ENCODE results near the gene OR10H1.

Gene OR10H1

GRCh38 chr19:15815306-15815705 lies at the start of gene OR10H1:
Gene OR10H1 (minus strand): TSS chr19:15815664. CDS start chr19:15808037, 7,627 bp downstream.
- H3K27ac ChIP-seq (ENCODE audit: extremely low read depth, low read depth, low read length) = no peak within 1 kb of the TSS
- CTCF ChIA-PET = interaction anchor here (0.8 kb wide), 1 partner anchor 156 kb away, joined by 3 read pairs; no protein-coding TSS in a partner anchor
- POLR2A ChIA-PET = no interaction called here
- H3K4me1 ChIP-seq (ENCODE audit: control insufficient read depth, insufficient read depth, low read length) = no peaks in the 10 kb centered on the region
- no peak within 1 kb of the TSS for H3K4me3 ChIP-seq (ENCODE audit: low read depth, low read length)
- H3K9me3 ChIP-seq (ENCODE audit: control insufficient read depth, insufficient read depth, low read depth, low read length) = no peaks in the 10 kb centered on the region
- no peaks in the 10 kb centered on the region for H3K36me3 ChIP-seq (ENCODE audit: control insufficient read depth in 2 of 2, insufficient read depth in 1 of 2, low read length in 2 of 2)
- no peak for TF ChIP-seq YY2 (tag by site-specific recombination; IDR thresholded peaks at IDR 0.05)
- TF ChIP-seq ZFP3 (tag by site-specific recombination; IDR thresholded peaks at IDR 0.05; ENCODE audit: low read depth) = no peak
- TF ChIP-seq ZNF639 (tag by site-specific recombination; IDR thresholded peaks at IDR 0.05) = no peak
- TF ChIP-seq ZNF830 (tag by site-specific recombination; IDR thresholded peaks at IDR 0.05; ENCODE audit: low read depth) = no peak
- TF ChIP-seq SCRT1 (tag by site-specific recombination; IDR thresholded peaks at IDR 0.05; ENCODE audit: borderline replicate concordance) = no peak
- no peak for TF ChIP-seq ZNF423 (tag by site-specific recombination; IDR thresholded peaks at IDR 0.05)
- TF ChIP-seq ZNF664 (tag by site-specific recombination; IDR thresholded peaks at IDR 0.05) = no peak
- TF ChIP-seq ZNF341 (tag by site-specific recombination; IDR thresholded peaks at IDR 0.05; ENCODE audit: low read depth) = no peak
- TF ChIP-seq ZNF221 (tag by site-specific recombination; IDR thresholded peaks at IDR 0.05; ENCODE audit: borderline replicate concordance) = no peak
- TF ChIP-seq ZNF677 (tag by site-specific recombination; IDR thresholded peaks at IDR 0.05) = no peak
- TF ChIP-seq ZNF623 (tag by site-specific recombination; IDR thresholded peaks at IDR 0.05) = no peak
- no peak for TF ChIP-seq ZNF292 (tag by site-specific recombination; IDR thresholded peaks at IDR 0.05; ENCODE audit: borderline replicate concordance, low read depth)
- no peak for TF ChIP-seq ZNF24 (tag by site-specific recombination; IDR thresholded peaks at IDR 0.05)
- TF ChIP-seq GLIS1 (tag by site-specific recombination; IDR thresholded peaks at IDR 0.05) = no peak
- TF ChIP-seq ZSCAN23 (tag by site-specific recombination; IDR thresholded peaks at IDR 0.05) = no peak
- no peak for TF ChIP-seq OVOL3 (tag by site-specific recombination; IDR thresholded peaks at IDR 0.05)
- no peak for TF ChIP-seq ZNF280C (tag by site-specific recombination; IDR thresholded peaks at IDR 0.05)
- no peak for TF ChIP-seq ZNF624 (tag by site-specific recombination; IDR thresholded peaks at IDR 0.05)
- TF ChIP-seq ZNF518A (tag by site-specific recombination; conservative IDR thresholded peaks at IDR 0.05; ENCODE audit: low read depth) = no peak
